GM12878 (cell line): ENCODE results near the gene TAF3.

ENCODE experiments used
- CTCF ChIP-seq, 3 experiments: IDR thresholded peaks in 2 of 3; conservative IDR thresholded peaks in 1 of 3; 2 replicates each; pipeline ENCODE4 v1.5.1; 2011; ENCODE audit warnings: low read depth in 3 of 3, low read length in 3 of 3, mild to moderate bottlenecking in 3 of 3, control low read depth in 2 of 3, moderate library complexity in 2 of 3, inconsistent platforms in 1 of 3, mixed read lengths in 1 of 3; ENCODE audit not compliant: control insufficient read depth in 2 of 3, insufficient read depth in 1 of 3; ENCODE audit errors: extremely low read depth in 1 of 3
- GABPA ChIP-seq: IDR thresholded peaks from 2 replicates; pipeline ENCODE4 v1.6.1; 2014; ENCODE audit warnings: antibody characterized with exemption, low read depth, mild to moderate bottlenecking, inconsistent platforms
- POLR2A ChIP-seq: IDR thresholded peaks from 2 replicates; pipeline ENCODE4 v1.6.1; 2011; ENCODE audit warnings: low read depth, mild to moderate bottlenecking, low read length

DNA sequence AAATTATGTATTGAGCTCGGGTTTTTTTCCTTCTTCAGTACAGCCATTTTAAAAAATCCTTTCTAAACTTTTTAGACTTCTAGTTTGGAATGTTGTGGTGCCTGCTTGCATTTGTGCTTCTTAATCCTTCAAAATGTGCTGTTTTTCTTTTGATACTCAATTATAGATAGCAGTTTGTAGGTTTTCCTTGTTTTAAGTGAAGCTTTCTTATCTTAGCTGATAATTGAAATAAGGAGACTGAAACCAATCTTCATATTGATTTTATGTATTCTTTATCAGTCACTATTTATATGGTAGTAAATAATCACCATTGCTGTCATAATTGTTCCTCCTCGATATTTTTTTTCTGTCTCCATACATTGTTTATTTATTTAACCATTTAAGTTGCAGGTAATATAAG lies 56.6 kb downstream of the TAF3 start:
- TF ChIP-seq CTCF (IDR thresholded peaks at IDR 0.05 in 2 of 3, conservative IDR thresholded peaks at IDR 0.05 in 1 of 3; ENCODE audit: control insufficient read depth in 2 of 3, extremely low read depth in 1 of 3, insufficient read depth in 1 of 3, low read depth in 3 of 3, low read length in 3 of 3): no peak
- no peak for TF ChIP-seq POLR2A
- TF ChIP-seq GABPA: no peak
